Measurements from ENCODE around the gene PAX8.

PAX8 gene

GRCh38 chr2:113192459-113193100 is 86.1 kb downstream of the PAX8 start:
- no peaks in the 10 kb centered on the region for H3K27me3 ChIP-seq (ENCODE audit: insufficient read depth, low read length)
- H2AFZ ChIP-seq (ENCODE audit: low read length, unreplicated experiment) = no peak overlapping the region
- H3K4me3 ChIP-seq (ENCODE audit: low read depth, low read length) = no peak overlapping the region
- no peaks in the 10 kb centered on the region for H3K4me1 ChIP-seq (ENCODE audit: control insufficient read depth, insufficient read depth, low read length, unreplicated experiment)
- no peaks in the 10 kb centered on the region for H3K79me2 ChIP-seq (ENCODE audit: control insufficient read depth, insufficient read depth, low read length, unreplicated experiment)
- no peak overlapping the region for H3K27ac ChIP-seq (ENCODE audit: low read depth, low read length)
- no peaks in the 10 kb centered on the region for H3K36me3 ChIP-seq (ENCODE audit: insufficient read depth, low read length)

- Histone ChIP-seq H2AFZ (ENCODE audit: low read length, unreplicated experiment) (no peak overlapping the region), H3K79me2 (ENCODE audit: control insufficient read depth, insufficient read depth, low read length, unreplicated experiment) (no peaks in the 10 kb centered on the region), H3K27me3 (ENCODE audit: insufficient read depth, low read length) (no peaks in the 10 kb centered on the region), H3K4me1 (ENCODE audit: control insufficient read depth, insufficient read depth, low read length, unreplicated experiment) (no peaks in the 10 kb centered on the region), H3K4me3 (ENCODE audit: low read depth, low read length) (no peak overlapping the region), H3K27ac (ENCODE audit: low read depth, low read length) (no peak overlapping the region), H3K36me3 (ENCODE audit: insufficient read depth, low read length) (no peaks in the 10 kb centered on the region)
Observed at GRCh38 chr2:113190871-113191270, 87.8 kb downstream of the PAX8 start.

DNA sequence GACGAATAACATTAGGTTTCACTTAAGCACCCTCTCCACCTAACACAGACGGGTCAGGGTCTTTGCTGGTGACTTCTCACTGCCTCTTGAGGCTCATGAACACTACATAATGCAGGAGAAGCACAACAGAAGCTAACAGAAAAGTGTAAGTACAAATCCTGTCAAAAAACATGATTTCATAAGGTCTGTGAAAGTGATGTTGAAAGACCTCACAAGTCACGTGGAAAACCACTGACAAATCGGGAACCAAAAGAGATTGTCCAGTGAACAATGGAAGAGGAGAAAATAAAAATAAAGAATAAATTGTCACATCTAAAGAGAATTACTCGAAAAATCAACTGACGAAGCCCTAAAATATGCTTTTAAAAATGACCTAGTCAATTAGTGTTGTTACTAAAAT is 91.0 kb downstream of the PAX8 start:
- Histone ChIP-seq H3K36me3 (ENCODE audit: insufficient read depth, low read length) (no peaks in the 10 kb centered on the region), H3K4me3 (ENCODE audit: low read depth, low read length) (no peak overlapping the region), H3K27me3 (ENCODE audit: insufficient read depth, low read length) (no peaks in the 10 kb centered on the region), H3K79me2 (ENCODE audit: control insufficient read depth, insufficient read depth, low read length, unreplicated experiment) (no peaks in the 10 kb centered on the region), H2AFZ (ENCODE audit: low read length, unreplicated experiment) (no peak overlapping the region), H3K27ac (ENCODE audit: low read depth, low read length) (no peak overlapping the region), H3K4me1 (ENCODE audit: control insufficient read depth, insufficient read depth, low read length, unreplicated experiment) (no peaks in the 10 kb centered on the region)

DNA sequence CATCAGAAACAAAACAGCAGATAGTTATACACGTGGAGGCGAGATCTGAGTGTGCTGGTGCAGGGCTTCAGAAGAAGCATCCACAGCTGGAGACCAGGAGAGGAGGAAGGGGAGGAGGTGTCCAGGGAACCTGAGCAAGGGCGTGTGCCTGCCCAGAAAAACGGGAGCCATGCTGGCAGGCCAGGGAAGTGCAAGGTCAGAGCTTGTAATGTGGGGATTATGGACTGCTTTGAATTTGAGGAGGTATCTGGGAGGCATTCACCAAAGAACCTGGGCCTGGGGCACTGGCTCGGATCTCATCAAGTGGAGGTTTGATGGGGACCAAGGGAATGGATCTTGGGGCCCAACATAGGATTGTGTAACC is 92.3 kb downstream of the PAX8 start:
- Histone ChIP-seq H3K79me2 (ENCODE audit: control insufficient read depth, insufficient read depth, low read length, unreplicated experiment) (no peaks in the 10 kb centered on the region), H2AFZ (ENCODE audit: low read length, unreplicated experiment) (no peak overlapping the region), H3K4me3 (ENCODE audit: low read depth, low read length) (no peak overlapping the region), H3K27ac (ENCODE audit: low read depth, low read length) (no peak overlapping the region), H3K36me3 (ENCODE audit: insufficient read depth, low read length) (no peaks in the 10 kb centered on the region), H3K4me1 (ENCODE audit: control insufficient read depth, insufficient read depth, low read length, unreplicated experiment) (no peaks in the 10 kb centered on the region), H3K27me3 (ENCODE audit: insufficient read depth, low read length) (no peaks in the 10 kb centered on the region)

DNA sequence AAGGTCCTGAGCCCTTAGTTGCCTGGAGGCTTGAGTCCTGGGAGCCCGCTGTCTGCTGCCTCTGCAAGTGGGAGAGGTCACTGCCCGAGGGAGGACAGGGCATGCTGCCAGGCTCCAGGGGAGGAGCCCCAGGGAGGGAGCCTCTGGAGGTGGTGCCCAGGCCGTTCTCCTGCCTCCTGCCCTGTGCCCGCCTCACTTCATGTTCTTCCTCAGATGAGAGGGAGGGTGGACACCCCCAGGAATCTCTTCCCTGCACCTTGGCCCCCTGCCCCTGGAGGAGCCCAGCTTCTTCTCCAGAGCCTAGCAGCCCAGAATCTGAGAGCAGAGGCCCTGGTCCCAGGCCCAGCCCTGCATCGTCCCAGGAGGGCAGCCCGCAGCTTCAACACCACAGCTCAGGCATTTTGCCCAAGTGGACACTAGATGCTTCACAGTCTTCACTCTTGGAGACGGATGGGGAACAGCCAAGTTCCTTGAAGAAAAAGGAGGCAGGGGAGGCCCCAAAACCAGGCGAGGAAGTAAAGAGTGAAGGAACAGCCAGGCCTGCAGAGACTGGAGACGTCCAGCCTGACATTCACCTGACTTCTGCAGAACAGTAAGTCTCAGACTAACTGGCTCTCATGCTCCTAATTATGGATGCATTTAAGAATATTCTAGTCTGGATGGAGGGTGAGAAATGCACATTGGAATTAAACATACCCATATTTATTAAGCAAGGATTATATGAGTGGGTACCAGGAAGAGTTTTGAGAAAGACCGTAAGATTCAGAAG is 92.9 kb downstream of the PAX8 start:
- Histone ChIP-seq H3K36me3 (ENCODE audit: insufficient read depth, low read length) (no peaks in the 10 kb centered on the region), H3K27ac (ENCODE audit: low read depth, low read length) (no peak overlapping the region), H2AFZ (ENCODE audit: low read length, unreplicated experiment) (no peak overlapping the region), H3K4me3 (ENCODE audit: low read depth, low read length) (no peak overlapping the region), H3K4me1 (ENCODE audit: control insufficient read depth, insufficient read depth, low read length, unreplicated experiment) (no peaks in the 10 kb centered on the region), H3K79me2 (ENCODE audit: control insufficient read depth, insufficient read depth, low read length, unreplicated experiment) (no peaks in the 10 kb centered on the region), H3K27me3 (ENCODE audit: insufficient read depth, low read length) (no peaks in the 10 kb centered on the region)

DNA sequence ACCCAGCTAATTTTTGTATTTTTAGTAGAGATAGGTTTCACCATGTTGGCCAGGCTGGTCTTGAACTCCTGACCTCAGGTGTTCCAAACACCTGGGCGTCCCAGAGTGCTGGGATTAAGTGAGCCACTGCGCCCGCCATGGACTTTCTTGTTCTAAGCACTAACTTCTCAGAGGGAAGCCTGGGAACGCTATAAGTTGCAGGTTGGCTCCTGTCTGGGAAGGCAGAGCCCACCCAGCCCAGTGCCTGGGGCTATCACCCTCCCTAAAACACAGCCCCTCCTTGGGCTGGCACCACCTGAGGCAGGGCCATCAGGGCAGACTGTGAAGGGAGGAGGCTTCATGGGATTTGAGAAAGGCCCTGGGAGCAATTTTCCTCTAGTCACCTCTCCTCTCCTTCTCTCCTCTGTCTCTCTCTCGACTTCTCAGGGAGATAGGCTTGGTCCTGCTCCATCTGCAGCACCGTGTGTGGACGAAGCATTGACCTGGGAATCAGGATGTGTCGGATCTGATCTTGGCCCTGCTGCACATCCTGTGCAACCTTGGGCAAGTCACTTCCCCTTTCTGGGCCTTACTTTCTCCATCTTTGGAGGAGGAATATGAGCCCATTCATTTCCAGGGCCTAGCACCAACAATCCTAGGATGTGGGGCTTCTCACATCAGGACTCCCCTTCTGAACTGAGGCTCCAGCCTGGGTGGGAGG is 94.0 kb downstream of the PAX8 start:
- no peaks in the 10 kb centered on the region for H3K27me3 ChIP-seq (ENCODE audit: insufficient read depth, low read length)
- H3K79me2 ChIP-seq (ENCODE audit: control insufficient read depth, insufficient read depth, low read length, unreplicated experiment) = no peaks in the 10 kb centered on the region
- H3K36me3 ChIP-seq (ENCODE audit: insufficient read depth, low read length) = no peaks in the 10 kb centered on the region
- no peak overlapping the region for H3K4me3 ChIP-seq (ENCODE audit: low read depth, low read length)
- no peak overlapping the region for H2AFZ ChIP-seq (ENCODE audit: low read length, unreplicated experiment)
- no peaks in the 10 kb centered on the region for H3K4me1 ChIP-seq (ENCODE audit: control insufficient read depth, insufficient read depth, low read length, unreplicated experiment)
- no peak overlapping the region for H3K27ac ChIP-seq (ENCODE audit: low read depth, low read length)

GRCh38 chr2:113183703-113184102 is 95.0 kb downstream of the PAX8 start:
- Histone ChIP-seq H3K4me1 (ENCODE audit: control insufficient read depth, insufficient read depth, low read length, unreplicated experiment) (no peaks in the 10 kb centered on the region), H3K27me3 (ENCODE audit: insufficient read depth, low read length) (no peaks in the 10 kb centered on the region), H3K27ac (ENCODE audit: low read depth, low read length) (no peak overlapping the region), H2AFZ (ENCODE audit: low read length, unreplicated experiment) (no peak overlapping the region), H3K4me3 (ENCODE audit: low read depth, low read length) (no peak overlapping the region), H3K79me2 (ENCODE audit: control insufficient read depth, insufficient read depth, low read length, unreplicated experiment) (no peaks in the 10 kb centered on the region), H3K36me3 (ENCODE audit: insufficient read depth, low read length) (no peaks in the 10 kb centered on the region)

DNA sequence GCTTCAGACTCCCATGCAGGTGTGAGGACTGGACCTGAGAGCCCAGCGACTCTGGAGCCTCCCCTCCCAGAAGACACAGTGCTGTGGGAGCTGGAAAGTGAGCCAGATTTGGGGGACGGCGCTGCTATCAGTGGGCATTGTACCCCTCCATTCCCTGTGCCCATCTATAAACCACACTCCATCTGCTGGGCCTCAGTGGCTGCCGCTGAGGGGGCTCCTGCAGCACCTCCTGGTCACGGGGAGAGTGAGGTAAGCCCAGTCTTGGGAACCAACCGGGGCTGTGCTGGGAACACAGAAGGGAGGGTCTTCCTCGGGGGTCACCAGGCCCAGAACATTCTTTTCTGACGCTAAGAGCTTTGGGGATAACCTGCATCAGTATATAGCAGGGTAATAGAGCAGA is 95.5 kb downstream of the PAX8 start:
- H3K79me2 ChIP-seq (ENCODE audit: control insufficient read depth, insufficient read depth, low read length, unreplicated experiment) = no peaks in the 10 kb centered on the region
- H3K4me3 ChIP-seq (ENCODE audit: low read depth, low read length) = no peak overlapping the region
- H3K4me1 ChIP-seq (ENCODE audit: control insufficient read depth, insufficient read depth, low read length, unreplicated experiment) = no peaks in the 10 kb centered on the region
- H2AFZ ChIP-seq (ENCODE audit: low read length, unreplicated experiment) = no peak overlapping the region
- no peak overlapping the region for H3K27ac ChIP-seq (ENCODE audit: low read depth, low read length)
- H3K36me3 ChIP-seq (ENCODE audit: insufficient read depth, low read length) = no peaks in the 10 kb centered on the region
- no peaks in the 10 kb centered on the region for H3K27me3 ChIP-seq (ENCODE audit: insufficient read depth, low read length)

GRCh38 chr2:113182471-113183260 is 96.1 kb downstream of the PAX8 start:
- no peaks in the 10 kb centered on the region for H3K4me1 ChIP-seq (ENCODE audit: control insufficient read depth, insufficient read depth, low read length, unreplicated experiment)
- H3K4me3 ChIP-seq (ENCODE audit: low read depth, low read length) = no peak overlapping the region
- H3K79me2 ChIP-seq (ENCODE audit: control insufficient read depth, insufficient read depth, low read length, unreplicated experiment) = no peaks in the 10 kb centered on the region
- no peaks in the 10 kb centered on the region for H3K36me3 ChIP-seq (ENCODE audit: insufficient read depth, low read length)
- no peaks in the 10 kb centered on the region for H3K27me3 ChIP-seq (ENCODE audit: insufficient read depth, low read length)
- H3K27ac ChIP-seq (ENCODE audit: low read depth, low read length) = no peak overlapping the region
- H2AFZ ChIP-seq (ENCODE audit: low read length, unreplicated experiment) = no peak overlapping the region

DNA sequence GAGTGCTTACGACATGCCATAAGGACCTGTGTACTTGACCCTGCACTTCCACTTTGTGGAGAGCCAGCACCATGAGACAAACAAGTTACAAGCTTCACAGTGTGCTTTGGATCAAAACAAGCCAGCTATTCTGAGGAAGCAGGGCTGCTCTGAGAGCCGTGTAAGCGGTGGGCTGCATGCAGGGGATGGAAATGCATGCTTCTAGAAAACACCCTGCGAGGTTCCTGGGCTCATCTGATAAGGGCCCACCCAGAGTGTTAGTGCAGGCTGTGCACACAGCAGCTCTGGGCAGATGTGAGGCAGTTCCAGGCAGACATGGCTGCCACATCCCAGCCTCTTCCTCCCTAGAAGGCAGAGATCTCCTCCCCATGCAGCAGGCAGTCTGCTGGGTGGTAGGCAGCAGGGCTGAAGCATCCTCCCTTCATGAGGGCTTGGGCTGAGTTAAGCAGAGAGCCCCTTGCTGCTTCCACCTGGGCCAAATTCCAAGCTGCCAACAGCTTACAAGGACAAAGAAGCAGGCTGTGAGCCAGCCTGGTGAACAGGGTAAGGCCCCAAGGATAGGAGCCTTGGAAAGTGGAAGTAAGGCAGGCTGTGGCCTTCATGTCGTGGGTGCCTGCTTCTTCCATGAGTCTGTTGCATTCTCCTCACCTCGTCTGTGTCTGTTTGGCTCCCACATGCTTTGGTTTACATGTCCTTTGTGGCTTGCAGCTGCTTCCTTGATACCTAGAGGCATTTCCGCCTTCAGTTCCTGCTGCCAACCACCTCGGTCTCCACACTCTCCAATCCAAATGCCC is 97.3 kb downstream of the PAX8 start:
- Histone ChIP-seq H3K27ac (ENCODE audit: low read depth, low read length) (no peak overlapping the region), H3K79me2 (ENCODE audit: control insufficient read depth, insufficient read depth, low read length, unreplicated experiment) (no peaks in the 10 kb centered on the region), H3K36me3 (ENCODE audit: insufficient read depth, low read length) (no peaks in the 10 kb centered on the region), H3K27me3 (ENCODE audit: insufficient read depth, low read length) (no peaks in the 10 kb centered on the region), H3K4me3 (ENCODE audit: low read depth, low read length) (no peak overlapping the region), H3K4me1 (ENCODE audit: control insufficient read depth, insufficient read depth, low read length, unreplicated experiment) (no peaks in the 10 kb centered on the region), H2AFZ (ENCODE audit: low read length, unreplicated experiment) (no peak overlapping the region)
